ENCODE data around the gene TGFBR3L.
"Not testable (repeated sequence)": the region's sequence is repeated elsewhere in the genome, so short reads cannot be mapped to it uniquely, and the experiment has no call there.

TGFBR3L gene

GRCh38 chr19:7879111-7879807, 35.4 kb upstream of the TGFBR3L start:
- in situ Hi-C loops (cut with MboI; ENCODE audit: low sequenced_read_pairs) = no loop called here

GRCh38 chr19:7879836-7880235, 34.8 kb upstream of the TGFBR3L start:
- in situ Hi-C loops (cut with MboI; ENCODE audit: low sequenced_read_pairs) = no loop called here

GRCh38 chr19:7881910-7882309, 32.7 kb upstream of the TGFBR3L start:
- in situ Hi-C loops (cut with MboI; ENCODE audit: low sequenced_read_pairs) = no loop called here

GRCh38 chr19:7883105-7883504, 31.5 kb upstream of the TGFBR3L start:
- in situ Hi-C loops (cut with MboI; ENCODE audit: low sequenced_read_pairs) = no loop called here

GRCh38 chr19:7883796-7884570, 30.6 kb upstream of the TGFBR3L start:
- in situ Hi-C loops (cut with MboI; ENCODE audit: low sequenced_read_pairs) = no loop called here

- in situ Hi-C loops (cut with MboI; ENCODE audit: low sequenced_read_pairs) = no loop called here
Measured at GRCh38 chr19:7885818-7886217, 28.8 kb upstream of the TGFBR3L start.

- in situ Hi-C loops (cut with MboI; ENCODE audit: low sequenced_read_pairs) = no loop called here
Measured at GRCh38 chr19:7887408-7888144, 27.1 kb upstream of the TGFBR3L start.

- in situ Hi-C loops (cut with MboI; ENCODE audit: low sequenced_read_pairs) = no loop called here
Measured at GRCh38 chr19:7888145-7888825, 26.3 kb upstream of the TGFBR3L start, which contains the start of gene LRRC8E. Gene LRRC8E, plus strand, starts transcription at chr19:7888510. Its CDS starts 7,094 bp downstream, at chr19:7895604.

- in situ Hi-C loops (cut with MboI; ENCODE audit: low sequenced_read_pairs) = no loop called here
Measured at GRCh38 chr19:7888826-7889217, 25.8 kb upstream of the TGFBR3L start.

GRCh38 chr19:7893362-7894101, 21.1 kb upstream of the TGFBR3L start:
- in situ Hi-C loops (cut with MboI; ENCODE audit: low sequenced_read_pairs) = not testable (repeated sequence)

- in situ Hi-C loops (cut with MboI; ENCODE audit: low sequenced_read_pairs) = no loop called here
Measured at GRCh38 chr19:7894612-7895309, 19.9 kb upstream of the TGFBR3L start.

GRCh38 chr19:7895565-7895964, 19.1 kb upstream of the TGFBR3L start:
- in situ Hi-C loops (cut with MboI; ENCODE audit: low sequenced_read_pairs) = no loop called here

GRCh38 chr19:7897292-7897691, 17.3 kb upstream of the TGFBR3L start:
- in situ Hi-C loops (cut with MboI; ENCODE audit: low sequenced_read_pairs) = no loop called here

- in situ Hi-C loops (cut with MboI; ENCODE audit: low sequenced_read_pairs) = no loop called here
Measured at GRCh38 chr19:7898967-7899366, 15.7 kb upstream of the TGFBR3L start.

GRCh38 chr19:7899751-7900378, 14.8 kb upstream of the TGFBR3L start:
- in situ Hi-C loops (cut with MboI; ENCODE audit: low sequenced_read_pairs) = no loop called here

GRCh38 chr19:7900401-7900870, 14.2 kb upstream of the TGFBR3L start:
- in situ Hi-C loops (cut with MboI; ENCODE audit: low sequenced_read_pairs) = no loop called here

GRCh38 chr19:7900931-7901330, 13.7 kb upstream of the TGFBR3L start:
- in situ Hi-C loops (cut with MboI; ENCODE audit: low sequenced_read_pairs) = no loop called here

GRCh38 chr19:7901337-7901736, 13.3 kb upstream of the TGFBR3L start:
- in situ Hi-C loops (cut with MboI; ENCODE audit: low sequenced_read_pairs) = no loop called here

- in situ Hi-C loops (cut with MboI; ENCODE audit: low sequenced_read_pairs) = no loop called here
Measured at GRCh38 chr19:7902796-7903243, 11.8 kb upstream of the TGFBR3L start.

Measured in hTERT RPE-1 (cell line).